Common myeloid progenitor, CD34-positive (primary cell): Measurements from ENCODE around the gene TRERF1.

Source experiments
- CTCF ChIA-PET: fragments of 350-600 bp; sonication (Branson Sonifier 250); formaldehyde crosslinking; loops from one replicate; lab custom pipeline; 2021; ENCODE audit warnings: antibody characterized with exemption; lab: Charles Lee
- POLR2A ChIA-PET: fragments of 350-600 bp; sonication (Branson Sonifier 250); formaldehyde crosslinking; loops from one replicate; lab custom pipeline; 2021; ENCODE audit warnings: antibody characterized with exemption; lab: Charles Lee
- DNase-seq, 3 donors: peaks; one replicate each; pipeline versions ENCODE4 v3.0.0 to v3.0.0-alpha.2; 2013
- H3K27ac ChIP-seq, 2 experiments: 1 replicate in 1 of 2; 2 replicates in 1 of 2; pipeline ENCODE4 v1.7.0; 2013; ENCODE audit warnings: inconsistent platforms in 2 of 2, low read length in 2 of 2, mild to moderate bottlenecking in 2 of 2, low read depth in 1 of 2, moderate library complexity in 1 of 2; ENCODE audit not compliant: severe bottlenecking in 2 of 2, insufficient read depth in 1 of 2, poor library complexity in 1 of 2
- H3K27me3 ChIP-seq, 5 experiments: replicated peaks in 2 of 5; 1 replicate in 3 of 5; 2 replicates in 2 of 5; pipeline versions ENCODE4 v1.6.1 to v1.7.0; 2013; ENCODE audit warnings: low read length in 4 of 5, mild to moderate bottlenecking in 2 of 5, moderate library complexity in 2 of 5, inconsistent platforms in 1 of 5; ENCODE audit not compliant: insufficient read depth in 5 of 5, control insufficient read depth in 4 of 5
- H3K36me3 ChIP-seq, 4 experiments: 1 replicate in 2 of 4; 2 replicates in 2 of 4; pipeline versions ENCODE4 v1.6.1 to v1.7.0; 2013; ENCODE audit warnings: low read length in 3 of 4, control low read depth in 1 of 4, mild to moderate bottlenecking in 1 of 4; ENCODE audit not compliant: control insufficient read depth in 4 of 4, insufficient read depth in 4 of 4
- H3K4me1 ChIP-seq, 4 experiments: 1 replicate in 3 of 4; 2 replicates in 1 of 4; pipeline versions ENCODE4 v1.6.1 to v1.7.1; 2013; ENCODE audit warnings: low read length in 3 of 4, mild to moderate bottlenecking in 3 of 4, control low read depth in 1 of 4, inconsistent platforms in 1 of 4, moderate library complexity in 1 of 4; ENCODE audit not compliant: control insufficient read depth in 4 of 4, insufficient read depth in 4 of 4; ENCODE audit errors: control extremely low read depth in 1 of 4
- H3K4me3 ChIP-seq, 7 experiments: 1 replicate in 4 of 7; 2 replicates in 3 of 7; pipeline versions ENCODE4 v1.5.1 to v1.7.0; 2013; ENCODE audit warnings: mild to moderate bottlenecking in 7 of 7, low read length in 6 of 7, moderate library complexity in 6 of 7, inconsistent platforms in 2 of 7, low read depth in 2 of 7, control low read depth in 1 of 7; ENCODE audit not compliant: insufficient read depth in 4 of 7, control insufficient read depth in 1 of 7; ENCODE audit errors: extremely low read depth in 1 of 7
- H3K9me3 ChIP-seq, 5 experiments: 1 replicate in 4 of 5; 2 replicates in 1 of 5; pipeline versions ENCODE4 v1.6.1 to v1.7.1; 2013; ENCODE audit warnings: low read length in 4 of 5, mild to moderate bottlenecking in 2 of 5, inconsistent platforms in 1 of 5, low read depth in 1 of 5, moderate library complexity in 1 of 5; ENCODE audit not compliant: control insufficient read depth in 4 of 5, insufficient read depth in 2 of 5; ENCODE audit errors: control extremely low read depth in 1 of 5
- WGBS: methylation state at CpG from one replicate; pipeline ENCODE4 v1.1.5; 2013; ENCODE audit not compliant: insufficient coverage; 5-methylcytosine and 5-hydroxymethylcytosine counted together

The TRERF1 gene

GRCh38 chr6:42434237-42434636, 17.5 kb downstream of the TRERF1 start:
- POLR2A ChIA-PET: no interaction called here
- Histone ChIP-seq H3K27ac (no peak overlapping the region), H3K36me3 (peaks cover 5 to 12% (median 6%) of the 10 kb centered on the region in 4 experiments), H3K9me3 (peaks cover 4 to 21% (median 13%) of the 10 kb centered on the region in 5 experiments), H3K4me3 (no peak overlapping the region), H3K4me1 (peaks cover 5 to 6% (median 6%) of the 10 kb centered on the region in 4 experiments), H3K27me3 (no peaks in the 10 kb centered on the region)
- no CpG with 5 or more reads among the region's 2 CpGs for WGBS
- CTCF ChIA-PET: no interaction called here
- DNase-seq: peak in 2 of 3 donors; percentile 26 to 44

DNA sequence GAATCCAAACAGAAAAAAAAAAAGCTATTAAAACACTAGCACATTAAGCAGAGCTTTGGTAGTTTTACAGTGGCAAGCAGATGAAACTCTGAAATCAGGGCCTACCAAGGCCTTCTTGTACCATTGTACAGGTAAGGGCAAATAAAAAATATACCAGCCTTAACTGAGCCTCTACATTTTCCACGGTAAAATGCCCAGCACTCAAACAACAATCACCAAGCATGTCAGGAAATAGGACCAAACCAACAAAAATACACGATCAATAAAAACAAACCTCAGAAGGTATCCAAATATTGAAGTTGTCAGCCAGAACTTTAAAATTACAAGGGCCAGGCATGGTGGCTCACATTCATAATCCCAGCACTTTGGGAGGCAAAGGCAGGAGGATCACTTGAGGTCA, 18.3 kb downstream of the TRERF1 start:
- CTCF ChIA-PET: interaction anchor here (1.4 kb wide), 1 partner anchor 9 kb away, joined by 4 read pairs; no protein-coding TSS in a partner anchor
- POLR2A ChIA-PET: no interaction called here

GRCh38 chr6:42431877-42432276, 19.8 kb downstream of the TRERF1 start:
- Histone ChIP-seq H3K4me3 (no peak overlapping the region), H3K4me1 (peaks cover 5 to 17% (median 16%) of the 10 kb centered on the region in 4 experiments), H3K27ac (no peak overlapping the region), H3K9me3 (peaks cover 4 to 21% (median 13%) of the 10 kb centered on the region in 5 experiments), H3K36me3 (peaks cover 5 to 12% (median 6%) of the 10 kb centered on the region in 4 experiments), H3K27me3 (no peaks in the 10 kb centered on the region)
- 100% methylated on average over 1 of the region's 3 CpGs for WGBS
- POLR2A ChIA-PET: no interaction called here
- DNase-seq: no peak
- CTCF ChIA-PET: interaction anchor here (0.7 to 1.1 kb wide), 3 partner anchors 17 to 116 kb away, joined by 3 read pairs; no protein-coding TSS in a partner anchor

More for the DNA sequence above, 18.3 kb downstream of the TRERF1 start:
- Histone ChIP-seq H3K4me3 (no peak overlapping the region), H3K9me3 (peaks cover 4 to 21% (median 13%) of the 10 kb centered on the region in 5 experiments), H3K4me1 (peaks cover 5 to 14% (median 14%) of the 10 kb centered on the region in 4 experiments), H3K27ac (no peak overlapping the region), H3K27me3 (no peaks in the 10 kb centered on the region), H3K36me3 (peaks cover 5 to 12% (median 6%) of the 10 kb centered on the region in 4 experiments)
- DNase-seq: no peak
- 100% methylated on average over 1 of the region's 2 CpGs for WGBS

- WGBS: no CpG with 5 or more reads among the region's 3 CpGs
- H3K4me3 ChIP-seq: no peak overlapping the region
- ChIA-PET CTCF (interaction anchor here (0.5 to 1.1 kb wide), 4 partner anchors 17 to 116 kb away, joined by 3 read pairs; no protein-coding TSS in a partner anchor), POLR2A (no interaction called here)
- H3K4me1 ChIP-seq: peaks cover 5 to 17% (median 16%) of the 10 kb centered on the region in 4 experiments
- no peaks in the 10 kb centered on the region for H3K27me3 ChIP-seq
- H3K27ac ChIP-seq: no peak overlapping the region
- no peak for DNase-seq
- peaks cover 4 to 21% (median 13%) of the 10 kb centered on the region in 5 experiments for H3K9me3 ChIP-seq
- peaks cover 5 to 12% (median 6%) of the 10 kb centered on the region in 4 experiments for H3K36me3 ChIP-seq
Measured at GRCh38 chr6:42431356-42431755, 20.4 kb downstream of the TRERF1 start.

- ChIA-PET POLR2A (no interaction called here), CTCF (interaction anchor here (1.1 kb wide), 1 partner anchor 12 kb away, joined by 3 read pairs; no protein-coding TSS in a partner anchor)
- no peak for DNase-seq
- H3K27ac ChIP-seq: no peak overlapping the region
- WGBS: 97% methylated on average over 7 of the region's 7 CpGs
- H3K4me1 ChIP-seq: peaks cover 5 to 17% (median 16%) of the 10 kb centered on the region in 4 experiments
- no peaks in the 10 kb centered on the region for H3K27me3 ChIP-seq
- H3K36me3 ChIP-seq: peaks cover 5 to 9% (median 6%) of the 10 kb centered on the region in 4 experiments
- no peak overlapping the region for H3K4me3 ChIP-seq
- H3K9me3 ChIP-seq: peaks cover 4 to 18% (median 11%) of the 10 kb centered on the region in 5 experiments
Measured at GRCh38 chr6:42429836-42430235, 21.9 kb downstream of the TRERF1 start.

DNA sequence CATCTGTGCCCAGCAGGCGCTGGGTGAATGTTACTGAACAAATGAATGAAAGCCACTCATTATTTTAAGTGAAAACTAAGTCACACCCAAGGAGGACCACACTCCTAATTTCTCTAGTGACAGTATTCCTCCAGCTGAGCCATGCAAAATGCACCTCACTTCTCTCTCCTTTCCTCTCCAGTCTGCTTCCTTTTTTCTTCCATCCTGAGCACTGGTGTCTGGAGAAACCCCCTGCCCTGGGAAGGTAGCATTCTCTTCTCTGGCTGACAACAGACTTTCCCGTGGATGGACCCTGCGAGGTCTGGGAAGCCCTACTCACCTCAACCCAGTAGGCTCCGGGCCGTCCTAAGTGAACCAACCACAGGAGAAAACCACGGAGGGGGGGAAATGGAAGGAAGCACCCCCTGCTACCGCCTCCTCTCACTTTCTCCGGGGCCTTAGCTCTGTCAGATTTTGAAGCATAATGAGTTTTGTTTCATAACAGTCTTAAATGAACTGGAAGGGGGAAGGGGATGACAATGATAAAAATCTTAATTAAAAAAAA, 22.6 kb downstream of the TRERF1 start:
- POLR2A ChIA-PET: interaction anchor here (0.7 kb wide), 1 partner anchor 20 kb away, joined by 3 read pairs; no protein-coding TSS in a partner anchor
- WGBS: 100% methylated on average over 1 of the region's 8 CpGs
- no peak overlapping the region for H3K4me3 ChIP-seq
- CTCF ChIA-PET: interaction anchor here (1.6 to 1.8 kb wide), 2 partner anchors 8 to 10 kb away, joined by 5 to 9 read pairs; no protein-coding TSS in a partner anchor
- peaks cover 5 to 9% (median 6%) of the 10 kb centered on the region in 4 experiments for H3K36me3 ChIP-seq
- H3K4me1 ChIP-seq: peaks cover 6 to 17% (median 16%) of the 10 kb centered on the region in 4 experiments
- H3K27ac ChIP-seq: no peak overlapping the region
- peaks cover 4 to 12% (median 10%) of the 10 kb centered on the region in 5 experiments for H3K9me3 ChIP-seq
- peak in 2 of 3 donors; percentile 64 to 75 for DNase-seq
- H3K27me3 ChIP-seq: no peaks in the 10 kb centered on the region
